HG03039 (cell line): ENCODE results near the gene MAN1C1.
"Not testable (repeated sequence)": the region's sequence is repeated elsewhere in the genome, so short reads cannot be mapped to it uniquely, and the experiment has no call there.

Experiments
- ATAC-seq: cut with Tn5 transposase; IDR thresholded peaks from one replicate; pipeline ENCODE4 v1.9.1; 2021; ENCODE audit warnings: mild to moderate bottlenecking, moderate library complexity; ENCODE audit not compliant: unreplicated experiment

The MAN1C1 gene

GRCh38 chr1:25732821-25733220, 116.2 kb downstream of the MAN1C1 start:
- ATAC-seq = no peak

- ATAC-seq = no peak
These were observed 116.7 kb downstream of the MAN1C1 start for GRCh38 chr1:25733271-25733670.

GRCh38 chr1:25734991-25735390, 118.4 kb downstream of the MAN1C1 start:
- ATAC-seq = not testable (repeated sequence)

DNA sequence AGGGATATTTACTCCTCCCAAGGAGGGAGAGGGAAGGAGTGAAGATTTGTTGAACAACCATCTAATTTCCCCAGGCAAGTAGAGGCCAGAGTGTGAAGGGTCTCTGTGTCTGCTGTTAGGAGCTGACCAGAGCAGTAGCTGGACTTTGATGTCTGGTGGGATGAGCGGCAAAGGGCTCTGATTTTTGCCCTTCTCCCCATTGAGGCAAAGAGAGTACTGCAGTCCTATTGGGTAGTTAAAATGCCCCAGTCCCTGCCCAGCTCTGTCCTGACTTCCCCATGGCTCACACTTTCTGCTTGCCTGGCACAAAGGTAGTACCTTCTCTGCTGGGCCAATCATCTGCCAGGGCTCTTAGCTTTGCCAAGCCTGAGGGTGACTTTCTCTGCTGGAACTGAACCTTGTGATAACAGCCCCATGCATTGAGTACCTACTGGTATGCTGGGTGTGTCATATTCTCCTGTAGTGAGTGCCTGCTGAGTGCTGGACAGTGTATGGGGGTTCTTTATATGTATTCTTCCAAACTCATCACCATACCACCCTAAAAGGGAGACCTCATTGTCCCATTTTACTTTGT, 119.5 kb downstream of the MAN1C1 start:
- ATAC-seq = no peak

DNA sequence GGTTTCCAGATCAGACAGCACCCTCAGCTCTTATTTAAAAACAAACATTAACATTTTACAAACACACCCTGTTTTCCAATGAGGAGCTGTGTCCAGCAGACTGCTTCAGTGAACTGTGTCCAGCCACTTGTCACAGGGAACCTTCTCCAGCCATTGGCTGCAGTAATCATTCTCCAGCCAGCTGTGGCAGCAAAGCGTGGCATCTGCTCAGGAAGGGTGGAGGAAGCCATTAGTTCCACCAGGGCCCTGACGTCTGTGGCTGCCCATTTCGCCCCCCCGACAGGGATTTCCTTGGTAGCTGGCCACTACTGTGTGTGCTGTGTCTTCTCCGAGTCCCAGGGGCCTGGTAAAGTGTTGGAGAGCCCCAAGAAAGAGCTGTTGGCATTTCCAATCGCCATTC, 120.5 kb downstream of the MAN1C1 start:
- no peak for ATAC-seq

GRCh38 chr1:25738499-25738898, 121.9 kb downstream of the MAN1C1 start:
- ATAC-seq = no peak

- ATAC-seq = no peak
These were observed 122.8 kb downstream of the MAN1C1 start for GRCh38 chr1:25739341-25739740.

DNA sequence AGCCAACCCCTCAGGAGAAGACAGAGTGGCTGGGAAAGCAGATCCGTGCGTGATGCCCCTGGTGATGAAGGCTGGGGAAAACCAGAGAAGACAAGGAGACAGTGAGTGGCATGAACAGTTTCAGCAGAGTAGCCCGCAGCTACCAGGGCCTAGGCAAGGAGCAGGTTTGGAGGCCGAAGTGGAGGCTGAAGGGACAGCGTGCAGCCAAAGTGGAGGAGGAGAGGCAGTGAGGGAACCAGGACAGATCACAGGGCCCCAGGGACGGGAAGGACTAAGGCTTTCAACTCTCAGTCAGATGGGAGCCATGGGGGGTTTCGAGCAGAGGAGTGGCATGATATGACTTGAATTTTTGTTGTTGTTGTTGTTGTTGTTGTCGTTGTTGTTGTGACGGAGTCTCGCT, 123.5 kb downstream of the MAN1C1 start:
- no peak for ATAC-seq

DNA sequence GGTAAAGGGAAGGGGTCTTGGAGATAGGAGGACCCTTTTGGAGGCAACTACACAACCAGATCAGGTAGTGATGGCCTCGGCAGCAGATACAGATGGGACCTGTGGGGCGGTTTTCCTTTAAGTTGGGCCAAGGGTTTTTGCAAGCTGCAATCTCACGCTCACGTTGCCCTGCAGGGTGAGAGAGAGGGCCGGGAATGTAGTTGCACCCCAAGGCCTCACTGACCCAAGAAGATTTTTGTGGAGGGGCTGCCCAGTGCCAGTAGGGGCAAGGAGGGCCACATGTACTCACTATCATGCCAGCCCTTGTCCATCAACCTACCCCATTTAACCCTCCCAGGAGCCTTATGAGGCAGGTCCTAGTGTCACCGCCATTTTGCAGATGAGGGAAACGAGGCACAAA, 125.7 kb downstream of the MAN1C1 start:
- no peak for ATAC-seq

GRCh38 chr1:25743164-25744139, 126.9 kb downstream of the MAN1C1 start:
- no peak for ATAC-seq

DNA sequence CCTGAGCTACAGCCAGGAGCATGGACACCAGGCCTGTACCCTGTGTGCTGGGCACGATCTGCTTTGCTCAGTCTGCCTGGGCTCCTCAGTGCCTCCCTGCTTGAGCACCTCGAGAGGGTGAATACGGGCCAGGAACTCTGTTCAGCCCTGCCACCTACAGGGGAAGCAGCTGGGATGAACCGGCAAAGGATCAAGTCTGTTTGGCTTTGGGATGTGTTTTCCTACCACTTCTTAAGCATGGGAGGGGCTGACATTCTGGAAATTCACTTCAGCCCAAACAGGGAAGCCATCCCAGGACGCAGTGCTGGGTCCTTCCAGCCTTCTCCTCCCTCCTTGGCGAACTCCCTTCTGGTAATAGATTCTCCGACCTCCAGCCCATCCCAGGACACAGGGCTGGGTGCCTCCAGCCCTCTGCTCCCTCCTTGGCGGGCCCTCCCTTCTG, 127.6 kb downstream of the MAN1C1 start:
- ATAC-seq = no peak

GRCh38 chr1:25744636-25745425, 128.2 kb downstream of the MAN1C1 start:
- no peak for ATAC-seq

DNA sequence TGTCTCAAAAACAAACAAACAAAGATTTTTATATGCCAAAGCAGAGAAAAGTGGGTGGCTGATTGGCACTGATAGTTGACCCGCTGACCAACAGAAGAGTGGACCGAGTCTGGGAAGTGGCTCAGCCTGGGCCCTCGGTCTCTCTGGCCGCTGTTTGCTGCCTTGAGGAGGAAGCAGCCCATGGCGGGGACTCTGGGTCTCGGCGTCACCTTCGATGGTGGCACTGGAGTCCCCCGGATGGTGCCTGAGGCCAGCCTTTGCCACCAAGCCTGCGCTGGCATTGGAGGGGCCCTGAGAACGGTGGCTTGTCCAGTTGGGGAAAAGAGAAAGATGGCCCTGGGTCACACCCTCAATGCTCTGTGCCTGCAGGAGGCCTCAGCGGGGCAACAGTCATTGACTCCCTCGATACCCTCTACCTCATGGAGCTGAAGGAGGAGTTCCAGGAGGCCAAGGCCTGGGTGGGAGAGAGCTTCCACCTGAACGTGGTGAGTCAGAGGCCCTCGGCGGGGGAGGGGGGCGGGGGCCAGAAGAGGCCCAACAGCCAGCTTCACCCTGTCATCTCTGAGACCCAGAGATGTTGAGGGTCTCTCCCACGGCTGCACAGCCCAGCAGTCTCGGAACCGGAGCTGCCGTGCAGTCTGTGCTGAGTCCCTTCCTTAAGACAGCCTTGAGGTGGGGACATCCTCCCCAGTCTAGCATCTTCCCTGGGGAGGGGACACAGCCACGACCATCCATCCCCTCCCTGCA, 129.9 kb downstream of the MAN1C1 start:
- ATAC-seq = no peak

DNA sequence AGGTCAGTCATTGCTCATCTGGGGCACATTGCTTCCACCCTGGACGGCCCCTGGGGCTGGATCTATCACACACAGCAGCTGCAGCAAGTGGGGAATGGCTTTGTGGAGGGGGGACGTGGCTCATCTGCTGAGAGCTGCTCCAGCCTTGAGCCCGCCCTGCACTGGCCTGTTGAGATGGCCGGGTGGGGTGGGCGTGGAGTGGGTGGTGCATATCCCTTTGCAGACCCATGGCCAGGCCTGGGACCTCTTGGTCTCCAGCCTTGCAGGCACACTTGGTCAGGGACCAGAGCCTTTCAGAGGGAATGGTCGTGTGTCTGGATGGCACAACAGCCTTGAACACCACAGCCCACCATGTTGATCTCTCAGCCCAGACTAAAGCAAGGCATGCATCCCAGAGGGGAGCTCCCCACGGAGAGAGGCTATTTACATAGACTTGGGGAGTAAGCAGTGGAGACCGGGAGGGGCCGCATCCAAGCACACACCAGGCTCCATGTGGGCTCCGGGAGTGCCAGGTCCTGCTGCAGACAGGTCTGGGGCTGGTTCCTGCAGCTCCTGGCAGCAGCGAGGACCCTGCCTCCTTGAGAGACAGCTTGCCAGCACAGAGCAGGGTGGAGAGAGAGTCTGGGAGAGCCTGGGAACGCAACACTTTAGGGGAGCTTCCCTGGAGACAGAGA, 130.6 kb downstream of the MAN1C1 start:
- no peak for ATAC-seq

DNA sequence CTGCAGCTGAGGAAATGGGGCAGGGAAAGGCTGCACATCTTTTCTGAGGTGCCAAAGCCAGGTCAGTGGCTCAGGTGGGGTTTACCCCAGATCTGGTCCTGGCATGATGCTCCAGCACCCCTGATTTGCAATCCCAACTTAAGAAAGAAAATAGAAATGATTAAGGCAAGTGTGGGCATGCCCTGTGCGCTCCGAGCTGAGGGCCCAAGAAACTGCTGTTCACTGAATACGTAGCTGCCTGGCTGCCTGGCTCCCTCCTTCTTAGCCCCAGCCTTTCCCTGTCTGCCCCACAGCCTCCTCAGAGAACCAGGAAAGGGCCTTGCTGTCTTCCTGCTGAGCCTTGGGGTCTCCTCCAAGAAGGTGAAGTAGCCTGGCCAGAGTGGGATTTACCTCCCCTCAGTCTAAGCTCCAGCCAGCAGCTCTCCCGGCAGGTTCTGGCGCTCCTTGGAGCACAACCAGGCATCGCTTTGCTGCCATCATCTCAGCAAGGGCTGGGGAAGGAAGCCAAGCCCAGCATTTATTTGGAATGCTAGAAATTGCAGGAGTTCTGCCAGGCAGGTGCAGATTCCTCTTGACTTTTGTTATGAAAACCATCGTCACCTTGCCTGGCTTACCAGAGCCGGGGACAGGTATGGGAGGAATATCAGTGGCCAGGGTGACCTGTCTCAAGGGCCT, 132.1 kb downstream of the MAN1C1 start:
- ATAC-seq = no peak

DNA sequence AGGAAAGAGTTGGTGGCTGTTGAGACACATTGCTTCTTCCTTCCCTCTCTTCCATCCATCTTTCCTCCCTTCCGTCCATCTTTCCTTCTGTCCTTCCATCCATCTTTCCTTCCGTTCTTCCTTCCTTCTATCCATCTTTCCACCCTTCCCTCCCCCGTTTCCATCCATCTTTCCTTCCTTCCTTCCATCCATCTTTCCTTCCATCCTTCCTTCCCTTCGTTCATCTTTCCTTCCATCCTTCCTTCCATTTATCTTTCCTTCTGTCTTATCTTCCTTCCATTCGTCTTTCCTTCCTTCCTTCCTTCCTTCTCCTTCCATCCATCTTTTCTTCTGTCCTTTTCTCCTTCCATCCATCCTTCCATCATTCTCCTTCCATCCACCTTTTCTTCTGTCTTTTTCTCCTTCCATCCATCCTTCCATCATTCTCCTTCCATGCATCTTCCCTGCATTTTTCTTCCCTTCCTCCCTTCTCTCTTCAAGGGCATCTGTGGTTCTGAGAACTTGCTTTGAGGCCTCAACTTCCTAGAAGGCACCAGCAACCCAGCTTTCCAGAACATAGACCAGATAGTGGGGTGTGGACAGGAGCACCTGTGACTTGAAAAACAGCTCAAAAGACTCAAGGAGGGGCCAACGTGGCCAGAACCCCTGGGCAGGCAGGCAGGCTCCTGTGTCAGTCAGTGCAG, 134.5 kb downstream of the MAN1C1 start:
- no peak for ATAC-seq

- no peak for ATAC-seq
These were observed 138.0 kb downstream of the MAN1C1 start for GRCh38 chr1:25754470-25755181.

DNA sequence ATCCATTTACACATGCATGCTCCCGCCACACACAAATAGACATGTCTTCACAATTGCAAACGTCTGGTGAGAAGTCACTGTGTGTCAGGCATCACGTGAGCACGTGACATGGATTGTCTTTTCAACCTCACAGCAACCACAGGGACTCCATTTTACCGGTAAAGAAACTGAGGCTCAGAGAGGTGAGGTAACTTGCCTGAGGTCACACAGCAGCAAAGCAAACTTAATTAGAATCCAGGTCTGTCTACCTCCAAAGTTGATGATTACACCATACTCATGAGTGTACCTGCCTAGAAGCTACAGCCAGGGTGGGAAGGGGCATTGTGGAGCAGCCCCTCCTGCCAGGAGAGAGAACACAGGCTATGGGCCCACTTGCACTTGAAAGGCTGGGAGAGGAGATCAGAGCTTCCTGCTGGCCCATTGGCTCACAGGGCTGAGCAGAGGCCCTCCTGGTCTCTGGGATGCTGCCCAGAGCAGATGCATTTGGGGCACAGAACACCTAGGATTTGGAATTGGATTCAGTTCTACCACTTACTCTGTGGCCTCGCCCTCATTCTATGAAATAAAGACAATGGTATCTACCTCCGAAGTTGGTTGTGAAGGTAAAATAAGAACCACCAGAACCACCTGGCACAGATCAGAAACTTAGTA, 139.0 kb downstream of the MAN1C1 start:
- no peak for ATAC-seq
